DOHH2 (cell line): ENCODE results near the gene KRTAP17-1.

Source experiments
- H3F3A ChIP-seq: fragments of 200-600 bp; sonication (generic), shearing (Covaris generic); 2 replicates; pipeline ENCODE4 v1.6.0; 2016; ENCODE audit warnings: antibody characterized with exemption, mild to moderate bottlenecking; ENCODE audit not compliant: control insufficient read depth, insufficient read depth
- H3K27ac ChIP-seq: fragments of 200-600 bp; sonication (generic); 2 replicates; pipeline ENCODE4 v1.5.1; 2014; ENCODE audit warnings: low read depth, mild to moderate bottlenecking, low read length, moderate library complexity
- H3K27me3 ChIP-seq: fragments of 200-600 bp; sonication (generic); 2 replicates; pipeline ENCODE4 v1.6.1; 2014; ENCODE audit warnings: mild to moderate bottlenecking, low read length, mixed read lengths; ENCODE audit not compliant: control insufficient read depth
- H3K36me3 ChIP-seq: fragments of 200-600 bp; sonication (generic); 2 replicates; pipeline ENCODE4 v1.6.1; 2014; ENCODE audit warnings: mild to moderate bottlenecking, low read length, moderate library complexity, mixed read lengths; ENCODE audit not compliant: control insufficient read depth
- H3K4me1 ChIP-seq: fragments of 200-600 bp; sonication (generic); 2 replicates; pipeline ENCODE4 v1.6.1; 2014; ENCODE audit warnings: mild to moderate bottlenecking, low read length, mixed read lengths; ENCODE audit not compliant: control insufficient read depth
- H3K4me2 ChIP-seq: fragments of 200-600 bp; sonication (generic); 2 replicates; pipeline ENCODE4 v1.6.0; 2014; ENCODE audit warnings: mild to moderate bottlenecking, low read length, moderate library complexity
- H3K4me3 ChIP-seq: fragments of 200-600 bp; sonication (generic); 2 replicates; pipeline ENCODE4 v1.5.1; 2014; ENCODE audit warnings: mild to moderate bottlenecking, low read length, mixed read lengths
- H3K79me2 ChIP-seq: fragments of 200-600 bp; sonication (generic); 2 replicates; pipeline ENCODE4 v1.6.1; 2014; ENCODE audit warnings: mild to moderate bottlenecking, low read length, mixed read lengths; ENCODE audit not compliant: control insufficient read depth
- H3K9me2 ChIP-seq: fragments of 200-600 bp; sonication (generic); replicated peaks from 2 replicates; pipeline ENCODE4 v1.6.1; 2014; ENCODE audit warnings: mild to moderate bottlenecking, low read length, mixed read lengths; ENCODE audit not compliant: control insufficient read depth
- H3K9me3 ChIP-seq: fragments of 200-600 bp; sonication (generic); 2 replicates; pipeline ENCODE4 v1.6.1; 2014; ENCODE audit warnings: antibody characterized with exemption, low read length, mixed read lengths; ENCODE audit not compliant: control insufficient read depth, insufficient read depth
- H4K20me1 ChIP-seq: fragments of 200-600 bp; sonication (generic); 2 replicates; pipeline ENCODE4 v1.6.0; 2014; ENCODE audit warnings: low read depth, mild to moderate bottlenecking, antibody characterized with exemption, low read length, moderate library complexity; ENCODE audit not compliant: control insufficient read depth, insufficient read depth
- EZH2phosphoT487 ChIP-seq: fragments of 200-600 bp; sonication (generic); IDR thresholded peaks from 2 replicates; pipeline ENCODE4 v1.6.1; 2017; ENCODE audit warnings: borderline replicate concordance, mild to moderate bottlenecking, antibody characterized with exemption, low read length, moderate library complexity, mixed read lengths
- TF ChIP-seq, protein P1 (sequence below): fragments of 200-600 bp; sonication (generic); IDR thresholded peaks from one replicate; pipeline ENCODE4 v1.5.1; 2014; ENCODE audit warnings: antibody characterized with exemption, mild to moderate bottlenecking, low read depth, low read length; ENCODE audit not compliant: poor library complexity, severe bottlenecking

Gene KRTAP17-1, protein sequence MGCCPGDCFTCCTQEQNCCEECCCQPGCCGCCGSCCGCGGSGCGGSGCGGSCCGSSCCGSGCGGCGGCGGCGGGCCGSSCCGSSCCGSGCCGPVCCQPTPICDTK

DNA sequence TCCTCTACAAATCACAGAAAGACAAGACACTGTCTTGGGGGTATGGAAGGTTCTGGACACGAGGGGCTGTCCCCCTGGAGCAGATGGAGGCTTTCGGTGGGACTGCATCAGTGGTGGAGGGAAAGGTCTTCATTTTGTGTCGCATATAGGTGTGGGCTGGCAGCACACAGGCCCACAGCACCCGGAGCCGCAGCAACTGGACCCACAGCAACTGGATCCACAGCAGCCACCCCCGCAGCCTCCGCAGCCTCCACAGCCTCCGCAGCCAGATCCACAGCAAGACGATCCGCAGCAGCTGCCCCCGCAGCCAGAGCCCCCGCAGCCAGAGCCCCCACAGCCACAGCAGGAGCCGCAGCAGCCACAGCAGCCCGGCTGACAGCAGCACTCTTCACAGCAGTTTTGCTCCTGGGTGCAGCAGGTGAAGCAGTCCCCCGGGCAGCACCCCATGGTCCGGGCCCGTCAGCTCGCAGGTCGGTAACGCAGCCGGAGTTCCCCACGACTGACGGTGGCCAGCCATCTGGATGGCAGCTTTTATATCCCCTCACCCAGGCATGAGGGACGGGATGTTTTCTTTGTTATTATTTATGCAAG lies at the start of gene KRTAP17-1:
Gene KRTAP17-1, minus strand, starts transcription at position 507 of the 591 bp plus-strand sequence. Its CDS starts 60 bp downstream, at position 447.
- H3K27ac ChIP-seq: no peak within 1 kb of the TSS
- no peaks in the 10 kb centered on the region for H3K79me2 ChIP-seq
- no peaks in the 10 kb centered on the region for H3F3A ChIP-seq
- no peaks in the 10 kb centered on the region for H3K27me3 ChIP-seq
- no peaks in the 10 kb centered on the region for H3K9me2 ChIP-seq
- no peak within 1 kb of the TSS for H3K4me3 ChIP-seq
- H3K4me2 ChIP-seq: no peak within 1 kb of the TSS
- H3K36me3 ChIP-seq: no peaks in the 10 kb centered on the region
- no peaks in the 10 kb centered on the region for H4K20me1 ChIP-seq
- peaks cover 10% of the 10 kb centered on the region for H3K9me3 ChIP-seq
- peaks cover 6% of the 10 kb centered on the region for H3K4me1 ChIP-seq
- no peak for TF ChIP-seq EZH2phosphoT487
- TF ChIP-seq, protein P1, sequence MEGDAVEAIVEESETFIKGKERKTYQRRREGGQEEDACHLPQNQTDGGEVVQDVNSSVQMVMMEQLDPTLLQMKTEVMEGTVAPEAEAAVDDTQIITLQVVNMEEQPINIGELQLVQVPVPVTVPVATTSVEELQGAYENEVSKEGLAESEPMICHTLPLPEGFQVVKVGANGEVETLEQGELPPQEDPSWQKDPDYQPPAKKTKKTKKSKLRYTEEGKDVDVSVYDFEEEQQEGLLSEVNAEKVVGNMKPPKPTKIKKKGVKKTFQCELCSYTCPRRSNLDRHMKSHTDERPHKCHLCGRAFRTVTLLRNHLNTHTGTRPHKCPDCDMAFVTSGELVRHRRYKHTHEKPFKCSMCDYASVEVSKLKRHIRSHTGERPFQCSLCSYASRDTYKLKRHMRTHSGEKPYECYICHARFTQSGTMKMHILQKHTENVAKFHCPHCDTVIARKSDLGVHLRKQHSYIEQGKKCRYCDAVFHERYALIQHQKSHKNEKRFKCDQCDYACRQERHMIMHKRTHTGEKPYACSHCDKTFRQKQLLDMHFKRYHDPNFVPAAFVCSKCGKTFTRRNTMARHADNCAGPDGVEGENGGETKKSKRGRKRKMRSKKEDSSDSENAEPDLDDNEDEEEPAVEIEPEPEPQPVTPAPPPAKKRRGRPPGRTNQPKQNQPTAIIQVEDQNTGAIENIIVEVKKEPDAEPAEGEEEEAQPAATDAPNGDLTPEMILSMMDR: no peak

DNA sequence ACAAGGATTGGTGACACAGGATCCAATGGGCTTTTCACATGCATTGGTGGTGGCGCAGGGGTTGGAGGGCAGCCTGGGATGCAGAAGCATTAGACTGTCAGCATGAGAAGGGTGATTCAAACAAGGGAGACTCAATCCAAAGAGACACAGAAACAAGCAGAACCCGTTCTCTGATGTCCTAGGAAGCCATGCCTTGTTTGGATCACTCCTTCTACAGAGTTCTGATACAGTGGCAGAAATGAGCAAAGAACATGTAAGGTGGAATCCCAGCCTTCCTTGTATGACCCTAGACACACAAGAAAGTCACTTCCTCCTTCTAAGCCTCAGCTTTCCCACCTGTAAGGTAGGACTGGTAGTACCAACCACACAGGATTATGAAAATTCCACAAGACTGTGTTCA lies 48.4 kb upstream of the KRTAP17-1 start:
- Histone ChIP-seq H4K20me1 (no peaks in the 10 kb centered on the region), H3K27ac (no peak overlapping the region), H3K9me3 (no peaks in the 10 kb centered on the region), H3K4me1 (no peaks in the 10 kb centered on the region), H3K36me3 (no peaks in the 10 kb centered on the region), H3K79me2 (no peaks in the 10 kb centered on the region), H3K27me3 (no peaks in the 10 kb centered on the region), H3K4me2 (no peak overlapping the region), H3K9me2 (no peaks in the 10 kb centered on the region), H3K4me3 (no peak overlapping the region), H3F3A (no peaks in the 10 kb centered on the region)
- no peak for TF ChIP-seq EZH2phosphoT487
- TF ChIP-seq, protein P1: no peak

DNA sequence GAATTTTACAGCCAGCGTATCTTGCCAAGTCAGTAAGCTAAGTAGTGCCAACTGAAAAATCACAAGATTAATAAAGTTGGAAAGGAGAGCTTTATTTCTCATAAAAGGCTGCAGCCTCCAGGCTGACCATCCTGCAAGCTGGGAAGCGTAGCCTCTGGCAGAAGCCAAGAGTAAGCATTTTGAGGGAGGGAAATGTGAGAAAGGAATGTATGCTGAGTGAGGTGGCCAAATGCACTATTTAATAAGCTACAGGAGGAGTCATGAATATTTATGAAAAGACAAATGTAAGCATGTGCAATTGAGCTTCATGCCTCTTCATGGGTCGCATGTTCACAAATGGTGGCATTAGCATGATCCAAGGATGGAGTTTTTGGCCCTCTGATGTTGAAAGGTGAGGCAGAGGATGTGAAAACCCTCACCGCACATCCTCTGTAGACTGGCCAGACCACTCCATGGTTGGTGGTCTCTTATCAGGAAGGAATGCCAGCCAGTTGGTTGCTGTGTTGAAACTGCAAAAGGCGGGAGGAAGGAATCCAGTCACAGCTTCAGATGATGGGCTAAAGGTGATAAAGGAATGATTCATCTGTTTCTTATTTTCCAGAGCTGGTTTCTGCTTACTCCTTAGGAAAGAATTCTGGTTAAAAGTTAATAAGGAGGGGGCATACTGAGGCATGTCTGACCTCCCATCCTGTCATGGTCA lies 44.9 kb upstream of the KRTAP17-1 start:
- TF ChIP-seq, protein P1: no peak
- no peak for TF ChIP-seq EZH2phosphoT487
- H3K4me2 ChIP-seq: no peak overlapping the region
- H3K27ac ChIP-seq: no peak overlapping the region

More for the DNA sequence above, 44.9 kb upstream of the KRTAP17-1 start:
- no peaks in the 10 kb centered on the region for H3K9me2 ChIP-seq
- H3F3A ChIP-seq: no peaks in the 10 kb centered on the region
- H3K79me2 ChIP-seq: no peaks in the 10 kb centered on the region
- H3K9me3 ChIP-seq: no peaks in the 10 kb centered on the region
- peaks cover 7% of the 10 kb centered on the region for H3K27me3 ChIP-seq
- H3K4me1 ChIP-seq: no peaks in the 10 kb centered on the region
- H4K20me1 ChIP-seq: no peaks in the 10 kb centered on the region
- H3K36me3 ChIP-seq: no peaks in the 10 kb centered on the region
- H3K4me3 ChIP-seq: no peak overlapping the region
